GM06990 (cell line): ENCODE results near the gene HUWE1.

Experiments
- DNase-seq: peaks from one replicate; pipeline ENCODE4 v3.0.0-alpha.2; 2011; ENCODE audit not compliant: insufficient read length; ENCODE audit errors: extremely low read depth
- H3K27me3 ChIP-seq: replicated peaks from 2 replicates; pipeline ENCODE4 v1.6.0; 2011; ENCODE audit warnings: low read length; ENCODE audit not compliant: control insufficient read depth, insufficient read depth
- H3K36me3 ChIP-seq: 2 replicates; pipeline ENCODE4 v1.5.1; 2011; ENCODE audit warnings: low read length; ENCODE audit not compliant: control insufficient read depth, insufficient read depth
- H3K4me3 ChIP-seq: replicated peaks from 2 replicates; pipeline ENCODE4 v1.5.1; 2011; ENCODE audit warnings: low read depth, mild to moderate bottlenecking, control low read depth, low read length
- TF ChIP-seq, protein P1 (sequence below): IDR thresholded peaks from 2 replicates; pipeline ENCODE4 v1.5.1; 2011; ENCODE audit warnings: low read length, control low read depth, mild to moderate bottlenecking, inconsistent platforms; ENCODE audit not compliant: insufficient read depth, poor library complexity, severe bottlenecking

The HUWE1 gene

DNA sequence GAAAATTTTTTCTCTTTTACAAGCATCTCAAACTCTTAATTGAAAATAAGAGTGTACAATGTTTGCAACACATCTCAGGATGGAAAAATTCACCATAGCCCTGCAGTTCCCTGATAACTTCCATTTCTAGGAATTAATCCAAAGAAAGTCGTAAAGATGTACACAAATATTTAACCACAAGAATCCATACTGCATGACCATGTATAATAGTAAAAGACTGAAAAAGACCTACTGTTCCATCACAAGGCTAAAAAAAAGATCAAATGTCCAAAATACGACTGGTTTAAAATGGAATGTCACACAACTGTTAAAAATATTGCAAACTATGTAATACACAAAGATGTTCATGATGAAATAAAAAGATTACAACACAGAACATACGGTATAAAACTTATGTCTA lies 32.1 kb downstream of the HUWE1 start:
- TF ChIP-seq, protein P1, sequence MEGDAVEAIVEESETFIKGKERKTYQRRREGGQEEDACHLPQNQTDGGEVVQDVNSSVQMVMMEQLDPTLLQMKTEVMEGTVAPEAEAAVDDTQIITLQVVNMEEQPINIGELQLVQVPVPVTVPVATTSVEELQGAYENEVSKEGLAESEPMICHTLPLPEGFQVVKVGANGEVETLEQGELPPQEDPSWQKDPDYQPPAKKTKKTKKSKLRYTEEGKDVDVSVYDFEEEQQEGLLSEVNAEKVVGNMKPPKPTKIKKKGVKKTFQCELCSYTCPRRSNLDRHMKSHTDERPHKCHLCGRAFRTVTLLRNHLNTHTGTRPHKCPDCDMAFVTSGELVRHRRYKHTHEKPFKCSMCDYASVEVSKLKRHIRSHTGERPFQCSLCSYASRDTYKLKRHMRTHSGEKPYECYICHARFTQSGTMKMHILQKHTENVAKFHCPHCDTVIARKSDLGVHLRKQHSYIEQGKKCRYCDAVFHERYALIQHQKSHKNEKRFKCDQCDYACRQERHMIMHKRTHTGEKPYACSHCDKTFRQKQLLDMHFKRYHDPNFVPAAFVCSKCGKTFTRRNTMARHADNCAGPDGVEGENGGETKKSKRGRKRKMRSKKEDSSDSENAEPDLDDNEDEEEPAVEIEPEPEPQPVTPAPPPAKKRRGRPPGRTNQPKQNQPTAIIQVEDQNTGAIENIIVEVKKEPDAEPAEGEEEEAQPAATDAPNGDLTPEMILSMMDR: no peak
- Histone ChIP-seq H3K36me3 (no peaks in the 10 kb centered on the region; the same call in none of the 2 replicates), H3K27me3 (no peaks in the 10 kb centered on the region), H3K4me3 (no peak overlapping the region)
- DNase-seq: no peak

DNA sequence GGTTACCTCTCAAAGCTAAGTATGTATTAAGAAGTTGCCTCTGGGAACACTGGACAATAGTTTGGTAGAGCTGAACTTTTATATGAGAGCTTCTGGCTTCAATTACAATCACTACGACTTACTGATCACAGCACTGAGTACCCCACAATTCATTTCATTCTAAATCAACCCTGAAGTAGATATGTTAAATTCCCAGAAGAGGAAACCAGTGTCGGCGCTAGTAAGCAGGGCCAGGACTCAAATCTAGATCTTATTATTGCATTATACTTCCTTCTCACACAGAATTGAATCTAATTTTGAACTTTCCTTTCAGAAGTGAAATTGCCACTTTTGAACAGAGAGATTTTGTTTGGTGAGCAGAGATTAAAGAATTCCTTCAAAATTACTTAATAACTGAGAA lies 41.8 kb downstream of the HUWE1 start:
- TF ChIP-seq, protein P1: no peak
- Histone ChIP-seq H3K36me3 (peaks cover 5% of the 10 kb centered on the region), H3K27me3 (no peaks in the 10 kb centered on the region), H3K4me3 (no peak overlapping the region)
- DNase-seq: no peak

DNA sequence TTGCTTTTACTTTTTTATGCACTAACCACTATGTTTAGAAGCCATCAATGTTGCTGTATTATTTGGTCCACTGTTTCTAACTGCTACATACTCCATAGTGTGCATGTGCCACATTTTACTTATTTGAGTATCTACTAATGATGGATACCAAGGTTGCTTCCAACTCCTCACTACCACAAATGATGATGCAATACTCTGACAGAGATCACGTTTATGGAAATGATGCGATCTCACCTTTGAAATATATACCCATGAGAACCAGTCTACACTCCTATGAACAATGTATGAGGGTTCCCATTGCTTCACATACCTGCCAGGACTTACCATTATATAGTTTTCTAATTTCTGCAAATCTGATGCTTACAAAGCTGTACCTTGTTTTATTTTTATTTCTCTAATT lies 44.2 kb downstream of the HUWE1 start:
- no peak for DNase-seq
- Histone ChIP-seq H3K27me3 (no peaks in the 10 kb centered on the region), H3K4me3 (no peak overlapping the region), H3K36me3 (peaks cover 2% of the 10 kb centered on the region)
- TF ChIP-seq, protein P1: no peak

DNA sequence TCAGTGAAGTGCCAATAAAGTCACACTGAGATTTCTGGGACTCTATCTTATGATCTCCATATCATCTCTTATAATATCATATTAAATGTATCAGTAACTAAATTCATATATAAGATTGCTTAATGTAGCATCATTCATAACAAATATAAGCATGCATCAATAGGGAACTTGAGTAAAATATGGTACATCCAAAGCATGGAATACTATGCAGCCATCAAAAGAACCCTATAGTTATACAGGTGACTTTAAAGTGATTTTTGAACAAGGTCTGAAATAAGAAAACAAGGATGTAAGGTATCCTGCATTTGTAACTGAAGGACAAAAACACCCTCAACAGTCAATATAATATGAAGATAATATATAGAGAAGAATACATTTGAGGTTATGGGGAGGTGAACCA lies 47.3 kb downstream of the HUWE1 start:
- H3K4me3 ChIP-seq: no peak overlapping the region
- H3K36me3 ChIP-seq: peaks cover 3% of the 10 kb centered on the region
- H3K27me3 ChIP-seq: no peaks in the 10 kb centered on the region
- DNase-seq: no peak
- TF ChIP-seq, protein P1: no peak

DNA sequence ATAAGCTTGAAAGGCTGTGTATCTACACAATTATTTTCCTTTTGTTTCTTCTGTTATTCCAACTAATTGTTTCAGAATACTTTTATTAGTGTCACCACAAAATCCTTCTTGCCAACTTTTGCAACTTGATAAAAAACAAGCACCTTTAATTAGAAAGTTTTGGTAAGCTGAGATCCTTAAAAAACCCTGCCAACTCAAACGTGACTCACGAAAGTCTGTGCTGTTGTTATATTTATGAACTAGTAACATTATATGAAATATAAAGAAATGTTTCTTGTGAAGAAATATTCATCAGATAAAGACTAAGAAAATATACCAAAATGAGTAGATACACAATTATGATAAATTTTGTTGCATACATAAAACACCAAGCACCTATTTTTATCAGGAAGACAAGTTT lies 49.0 kb downstream of the HUWE1 start:
- H3K27me3 ChIP-seq: no peaks in the 10 kb centered on the region
- TF ChIP-seq, protein P1: no peak
- no peak for DNase-seq
- H3K36me3 ChIP-seq: peaks cover 3% of the 10 kb centered on the region
- H3K4me3 ChIP-seq: no peak overlapping the region

DNA sequence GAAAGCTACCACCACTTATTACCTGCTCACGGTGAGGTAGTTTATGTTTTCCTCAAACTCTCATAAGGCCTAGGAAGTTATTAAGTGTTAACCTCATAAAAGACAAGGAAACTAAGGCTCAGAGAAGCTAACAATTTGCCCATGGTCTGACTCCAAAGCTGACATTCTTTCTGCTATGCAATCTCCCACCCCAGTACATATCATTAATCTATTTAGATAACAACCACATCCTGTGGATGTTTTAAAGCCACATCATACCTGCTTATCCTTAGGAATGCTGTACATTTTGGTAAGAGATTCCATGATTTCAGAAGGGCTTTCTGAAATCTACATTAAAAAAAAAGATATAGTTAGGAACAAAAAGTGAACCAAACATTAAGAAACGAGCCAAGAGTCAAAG lies 55.4 kb downstream of the HUWE1 start:
- TF ChIP-seq, protein P1: no peak
- no peaks in the 10 kb centered on the region for H3K27me3 ChIP-seq
- H3K36me3 ChIP-seq: peaks cover 6% of the 10 kb centered on the region
- no peak for DNase-seq
- no peak overlapping the region for H3K4me3 ChIP-seq
